Activated naive CD4-positive, alpha-beta T cell treated with anti-CD3 and anti-CD28 coated beads, Interleukin-2, amount 50 U/mL, for 24 hours (primary cell): ENCODE measurements around the gene PLXDC2.

ENCODE experiments used
- H3K27ac Mint-ChIP-seq: one replicate; pipeline ENCODE4 v1.8.0; 2021; ENCODE audit warnings: mild to moderate bottlenecking, mixed read lengths
- H3K27me3 Mint-ChIP-seq: one replicate; pipeline ENCODE4 v1.8.0; 2021; ENCODE audit warnings: mixed read lengths
- H3K36me3 Mint-ChIP-seq: one replicate; pipeline ENCODE4 v1.8.0; 2021; ENCODE audit warnings: mixed read lengths
- H3K4me1 Mint-ChIP-seq: one replicate; pipeline ENCODE4 v1.8.0; 2021; ENCODE audit warnings: mixed read lengths
- H3K4me3 Mint-ChIP-seq: one replicate; pipeline ENCODE4 v1.8.0; 2021; ENCODE audit warnings: mild to moderate bottlenecking, mixed read lengths
- H3K9me3 Mint-ChIP-seq: one replicate; pipeline ENCODE4 v1.8.0; 2021; ENCODE audit warnings: mixed read lengths

Gene PLXDC2

GRCh38 chr10:19801369-19801768, 14.9 kb upstream of the PLXDC2 start:
- no peak overlapping the region for H3K4me3 Mint-ChIP-seq
- H3K9me3 Mint-ChIP-seq: peaks cover 14% of the 10 kb centered on the region
- H3K36me3 Mint-ChIP-seq: peaks cover 2% of the 10 kb centered on the region
- H3K4me1 Mint-ChIP-seq: no peaks in the 10 kb centered on the region
- no peaks in the 10 kb centered on the region for H3K27me3 Mint-ChIP-seq
- no peak overlapping the region for H3K27ac Mint-ChIP-seq

- H3K27me3 Mint-ChIP-seq: no peaks in the 10 kb centered on the region
- no peak overlapping the region for H3K4me3 Mint-ChIP-seq
- H3K27ac Mint-ChIP-seq: no peak overlapping the region
Measured at GRCh38 chr10:19803676-19804075, 12.6 kb upstream of the PLXDC2 start.

GRCh38 chr10:19809481-19809880, 6.8 kb upstream of the PLXDC2 start:
- H3K9me3 Mint-ChIP-seq: peaks cover 13% of the 10 kb centered on the region
- peaks cover 9% of the 10 kb centered on the region for H3K27me3 Mint-ChIP-seq
- H3K36me3 Mint-ChIP-seq: peaks cover 2% of the 10 kb centered on the region
- H3K4me3 Mint-ChIP-seq: no peak overlapping the region
- H3K27ac Mint-ChIP-seq: no peak overlapping the region
- H3K4me1 Mint-ChIP-seq: no peaks in the 10 kb centered on the region

More at GRCh38 chr10:19803676-19804075, 12.6 kb upstream of the PLXDC2 start:
- Mint-ChIP-seq H3K36me3 (peaks cover 2% of the 10 kb centered on the region), H3K4me1 (no peaks in the 10 kb centered on the region), H3K9me3 (peaks cover 14% of the 10 kb centered on the region)

GRCh38 chr10:19811540-19811939, 4.7 kb upstream of the PLXDC2 start:
- Mint-ChIP-seq H3K36me3 (no peaks in the 10 kb centered on the region), H3K27ac (no peak overlapping the region), H3K9me3 (no peaks in the 10 kb centered on the region), H3K27me3 (peaks cover 16% of the 10 kb centered on the region), H3K4me1 (no peaks in the 10 kb centered on the region), H3K4me3 (no peak overlapping the region)

GRCh38 chr10:19812976-19813375, 3.3 kb upstream of the PLXDC2 start:
- Mint-ChIP-seq H3K27me3 (peaks cover 16% of the 10 kb centered on the region), H3K27ac (no peak overlapping the region), H3K4me1 (no peaks in the 10 kb centered on the region), H3K36me3 (no peaks in the 10 kb centered on the region), H3K9me3 (no peaks in the 10 kb centered on the region), H3K4me3 (no peak overlapping the region)

- H3K36me3 Mint-ChIP-seq: no peaks in the 10 kb centered on the region
- H3K4me1 Mint-ChIP-seq: no peaks in the 10 kb centered on the region
- H3K4me3 Mint-ChIP-seq: peak overlapping the region; percentile 4
- no peaks in the 10 kb centered on the region for H3K9me3 Mint-ChIP-seq
- peaks cover 24% of the 10 kb centered on the region for H3K27me3 Mint-ChIP-seq
- H3K27ac Mint-ChIP-seq: no peak overlapping the region
Measured at GRCh38 chr10:19815036-19815730, 1.0 kb upstream of the PLXDC2 start.

- H3K36me3 Mint-ChIP-seq: no peaks in the 10 kb centered on the region
- H3K27ac Mint-ChIP-seq: no peak overlapping the region
- peaks cover 24% of the 10 kb centered on the region for H3K27me3 Mint-ChIP-seq
- no peaks in the 10 kb centered on the region for H3K9me3 Mint-ChIP-seq
- peak overlapping the region; percentile 54 for H3K4me3 Mint-ChIP-seq
- no peaks in the 10 kb centered on the region for H3K4me1 Mint-ChIP-seq
Measured at GRCh38 chr10:19815731-19816410, 361 bp upstream of the PLXDC2 start.

GRCh38 chr10:19817231-19817933, 1.1 kb downstream of the PLXDC2 start:
- H3K4me3 Mint-ChIP-seq: peak overlapping the region; percentile 54
- no peak overlapping the region for H3K27ac Mint-ChIP-seq
- H3K36me3 Mint-ChIP-seq: no peaks in the 10 kb centered on the region
- no peaks in the 10 kb centered on the region for H3K9me3 Mint-ChIP-seq
- peaks cover 27% of the 10 kb centered on the region for H3K27me3 Mint-ChIP-seq
- H3K4me1 Mint-ChIP-seq: no peaks in the 10 kb centered on the region

GRCh38 chr10:19818876-19819275, 2.6 kb downstream of the PLXDC2 start:
- H3K9me3 Mint-ChIP-seq: no peaks in the 10 kb centered on the region
- H3K4me1 Mint-ChIP-seq: no peaks in the 10 kb centered on the region
- no peak overlapping the region for H3K27ac Mint-ChIP-seq
- no peak overlapping the region for H3K4me3 Mint-ChIP-seq
- peaks cover 24% of the 10 kb centered on the region for H3K27me3 Mint-ChIP-seq
- no peaks in the 10 kb centered on the region for H3K36me3 Mint-ChIP-seq

GRCh38 chr10:19819419-19820033, 3.3 kb downstream of the PLXDC2 start:
- peaks cover 17% of the 10 kb centered on the region for H3K27me3 Mint-ChIP-seq
- no peak overlapping the region for H3K27ac Mint-ChIP-seq
- no peaks in the 10 kb centered on the region for H3K9me3 Mint-ChIP-seq
- H3K36me3 Mint-ChIP-seq: no peaks in the 10 kb centered on the region
- no peaks in the 10 kb centered on the region for H3K4me1 Mint-ChIP-seq
- H3K4me3 Mint-ChIP-seq: no peak overlapping the region

- Mint-ChIP-seq H3K27ac (no peak overlapping the region), H3K4me1 (no peaks in the 10 kb centered on the region), H3K36me3 (no peaks in the 10 kb centered on the region), H3K9me3 (no peaks in the 10 kb centered on the region), H3K27me3 (peaks cover 3% of the 10 kb centered on the region), H3K4me3 (no peak overlapping the region)
Measured at GRCh38 chr10:19824381-19825342, 8.4 kb downstream of the PLXDC2 start.

- H3K4me1 Mint-ChIP-seq: no peaks in the 10 kb centered on the region
- no peak overlapping the region for H3K27ac Mint-ChIP-seq
- no peak overlapping the region for H3K4me3 Mint-ChIP-seq
- H3K27me3 Mint-ChIP-seq: peaks cover 3% of the 10 kb centered on the region
- no peaks in the 10 kb centered on the region for H3K36me3 Mint-ChIP-seq
- H3K9me3 Mint-ChIP-seq: no peaks in the 10 kb centered on the region
Measured at GRCh38 chr10:19825700-19826099, 9.5 kb downstream of the PLXDC2 start.

GRCh38 chr10:19826712-19827111, 10.5 kb downstream of the PLXDC2 start:
- Mint-ChIP-seq H3K4me1 (no peaks in the 10 kb centered on the region), H3K4me3 (no peak overlapping the region), H3K27ac (no peak overlapping the region), H3K27me3 (no peaks in the 10 kb centered on the region), H3K9me3 (no peaks in the 10 kb centered on the region), H3K36me3 (no peaks in the 10 kb centered on the region)

- peaks cover 4% of the 10 kb centered on the region for H3K9me3 Mint-ChIP-seq
- H3K36me3 Mint-ChIP-seq: no peaks in the 10 kb centered on the region
- no peaks in the 10 kb centered on the region for H3K4me1 Mint-ChIP-seq
- H3K27me3 Mint-ChIP-seq: no peaks in the 10 kb centered on the region
- no peak overlapping the region for H3K4me3 Mint-ChIP-seq
- no peak overlapping the region for H3K27ac Mint-ChIP-seq
Measured at GRCh38 chr10:19828278-19829049, 12.2 kb downstream of the PLXDC2 start.
